Measurements from ENCODE around the gene CLCN2. TPM values are rescaled to one million over a fixed set of nuclear protein-coding genes. Genes with fewer than 3 reads are reported as not detected.

The CLCN2 gene
- total and polyA plus RNA-seq, 2 of the 8 experiments (the other 6 are each of a cell fraction or from before 2014, with no cell fraction given): 13.7 to 16.1 TPM

- Histone ChIP-seq H3K36me3 (ENCODE audit: control insufficient read depth in 2 of 4, insufficient read depth in 4 of 4, low read length in 3 of 4) (peaks cover 6 to 32% (median 28%) of the 10 kb centered on the region in 4 experiments; a peak in 7 of 8 replicates), H3K9me3 (ENCODE audit: insufficient read depth in 2 of 2, low read depth in 1 of 2, low read length in 1 of 2) (no peaks in the 10 kb centered on the region), H3K79me1 (ENCODE audit: low read depth, low read length) (0 out of 2 replicates have a peak, but pooled peaks cover 3% of the 10 kb centered on the region), H3K27me3 (replicated peaks in 1 of 4; ENCODE audit: control insufficient read depth in 3 of 4, extremely low read depth in 1 of 4, insufficient read depth in 3 of 4, low read length in 3 of 4) (no peaks in the 10 kb centered on the region), H2BK120ac (replicated peaks; ENCODE audit: low read depth, low read length) (no peak overlapping the region), H3K9ac (replicated peaks in 1 of 4; ENCODE audit: extremely low read depth in 1 of 4, low read depth in 3 of 4, low read length in 3 of 4) (no peak overlapping the region), H3K18ac (ENCODE audit: extremely low read depth, low read length) (no peak overlapping the region), H3K4me3 (ENCODE audit: extremely low read depth in 1 of 4, insufficient read depth in 2 of 4, low read depth in 3 of 4, low read length in 4 of 4) (no peak overlapping the region), H3K79me2 (ENCODE audit: control insufficient read depth in 1 of 2, insufficient read depth in 2 of 2, low read length in 2 of 2) (peaks cover 0 to 15% of the 10 kb centered on the region in 2 experiments; a peak in 2 of 4 replicates), H4K5ac (ENCODE audit: insufficient read length, low read depth, low read length) (no peak overlapping the region), H3K56ac (replicated peaks; ENCODE audit: insufficient read length, low read depth, low read length) (no peak overlapping the region), H4K91ac (replicated peaks; ENCODE audit: insufficient read length, low read length) (no peak overlapping the region), H2BK5ac (ENCODE audit: low read depth, low read length) (no peak overlapping the region), H3K27ac (ENCODE audit: low read depth, low read length) (no peak overlapping the region), H3K4me1 (replicated peaks in 1 of 4; ENCODE audit: control insufficient read depth in 3 of 4, insufficient read depth in 4 of 4, low read length in 3 of 4) (peaks cover 0 to 9% (median 5%) of the 10 kb centered on the region in 4 experiments; a peak in 6 of 7 replicates), H2BK15ac (ENCODE audit: low read length) (no peak overlapping the region), H3K4me2 (ENCODE audit: insufficient read depth in 1 of 2, low read depth in 2 of 2, low read length in 2 of 2) (no peak overlapping the region), H3K14ac (ENCODE audit: insufficient read length) (no peak overlapping the region), H3K23ac (ENCODE audit: insufficient read length) (no peak overlapping the region), H2BK20ac (ENCODE audit: low read length) (no peak overlapping the region), H2AK5ac (ENCODE audit: low read depth, low read length) (no peak overlapping the region), H2AFZ (ENCODE audit: low read length) (no peak overlapping the region), H4K8ac (ENCODE audit: extremely low read depth, insufficient read depth, low read length) (no peak overlapping the region), H2BK12ac (ENCODE audit: low read depth, low read length) (no peak overlapping the region), H3K23me2 (ENCODE audit: low read depth, low read length) (peaks cover 10% of the 10 kb centered on the region; the same call in 1 of the 2 replicates), H3K4ac (replicated peaks; ENCODE audit: insufficient read length, low read depth, low read length) (no peak overlapping the region), H4K20me1 (replicated peaks in 1 of 2; ENCODE audit: control insufficient read depth in 1 of 2, insufficient read depth in 2 of 2, low read length in 2 of 2) (peaks cover 4 to 19% of the 10 kb centered on the region in 2 experiments)
- 97% methylated on average over 5 of the region's 5 CpGs; no CpG with 5 or more reads in 1 of the 2 experiments for WGBS, 2 experiments (ENCODE audit: extremely low coverage in 1 of 2, insufficient coverage in 1 of 2, insufficient read length in 1 of 2, insufficient replicate concordance in 2 of 2, low coverage in 1 of 2, low lambda C conversion rate in 2 of 2, missing lambda C conversion rate in 1 of 2)
- DNase-seq (ENCODE audit: low read depth in 1 of 2, low spot score in 2 of 2) (no peak), FAIRE-seq (no peak)
- CTCF ChIA-PET (ENCODE audit: partially characterized antibody): interaction anchor here (0.7 to 11.5 kb wide), 6 partner anchors 13 to 173 kb away, joined by 3 to 223 read pairs (median 6); no protein-coding TSS in a partner anchor
- POLR2A ChIA-PET (ENCODE audit: partially characterized antibody): interaction anchor here (1.1 to 1.4 kb wide), 2 partner anchors 46 to 51 kb away, joined by 3 to 4 read pairs; no protein-coding TSS in a partner anchor
- TF ChIP-seq, protein P1, sequence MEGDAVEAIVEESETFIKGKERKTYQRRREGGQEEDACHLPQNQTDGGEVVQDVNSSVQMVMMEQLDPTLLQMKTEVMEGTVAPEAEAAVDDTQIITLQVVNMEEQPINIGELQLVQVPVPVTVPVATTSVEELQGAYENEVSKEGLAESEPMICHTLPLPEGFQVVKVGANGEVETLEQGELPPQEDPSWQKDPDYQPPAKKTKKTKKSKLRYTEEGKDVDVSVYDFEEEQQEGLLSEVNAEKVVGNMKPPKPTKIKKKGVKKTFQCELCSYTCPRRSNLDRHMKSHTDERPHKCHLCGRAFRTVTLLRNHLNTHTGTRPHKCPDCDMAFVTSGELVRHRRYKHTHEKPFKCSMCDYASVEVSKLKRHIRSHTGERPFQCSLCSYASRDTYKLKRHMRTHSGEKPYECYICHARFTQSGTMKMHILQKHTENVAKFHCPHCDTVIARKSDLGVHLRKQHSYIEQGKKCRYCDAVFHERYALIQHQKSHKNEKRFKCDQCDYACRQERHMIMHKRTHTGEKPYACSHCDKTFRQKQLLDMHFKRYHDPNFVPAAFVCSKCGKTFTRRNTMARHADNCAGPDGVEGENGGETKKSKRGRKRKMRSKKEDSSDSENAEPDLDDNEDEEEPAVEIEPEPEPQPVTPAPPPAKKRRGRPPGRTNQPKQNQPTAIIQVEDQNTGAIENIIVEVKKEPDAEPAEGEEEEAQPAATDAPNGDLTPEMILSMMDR (IDR thresholded peaks at IDR 0.05; ENCODE audit: control extremely low read depth in 1 of 3, insufficient read depth in 1 of 3, low read depth in 1 of 3, low read length in 3 of 3): no peak
- no peak for TF ChIP-seq SP2 (IDR thresholded peaks at IDR 0.05; ENCODE audit: low read length)
- no peak for TF ChIP-seq CHD2 (IDR thresholded peaks at IDR 0.05; ENCODE audit: low read length)
- TF ChIP-seq SP4 (IDR thresholded peaks at IDR 0.05; ENCODE audit: low read length): no peak
- TF ChIP-seq SAP30 (IDR thresholded peaks at IDR 0.05; ENCODE audit: insufficient read depth, insufficient replicate concordance, low read length): no peak
- TF ChIP-seq GABPA (IDR thresholded peaks at IDR 0.05; ENCODE audit: borderline replicate concordance, insufficient read depth, low read length): no peak
- TF ChIP-seq JUN (IDR thresholded peaks at IDR 0.05; ENCODE audit: low read depth, low read length): no peak
- no peak for TF ChIP-seq TBP (IDR thresholded peaks at IDR 0.05; ENCODE audit: low read depth, low read length)
- TF ChIP-seq CBX8 (IDR thresholded peaks at IDR 0.05; ENCODE audit: borderline replicate concordance, low read depth, low read length): no peak
Observed at GRCh38 chr3:184366619-184367289, 5.3 kb upstream of the CLCN2 start.
